Stimulated activated CD4-positive, alpha-beta T cell treated with anti-CD3 and anti-CD28 coated beads, TNF-alpha, amount 100 ng/mL, for 24 hours (primary cell): Measurements from ENCODE around the gene ANKRD11.
"Not testable (repeated sequence)": the region's sequence is repeated elsewhere in the genome, so short reads cannot be mapped to it uniquely, and the experiment has no call there.

ENCODE experiments used
- DNase-seq, 3 experiments: peaks; one replicate each; pipeline ENCODE4 v3.0.0-alpha.2; 2020; ENCODE audit warnings: low read depth in 3 of 3

ANKRD11 gene

GRCh38 chr16:89349947-89350633, 140.3 kb downstream of the ANKRD11 start:
- DNase-seq: no peak

- no peak for DNase-seq
These were observed 142.6 kb downstream of the ANKRD11 start for GRCh38 chr16:89347807-89348206.

GRCh38 chr16:89346869-89347268, 143.5 kb downstream of the ANKRD11 start:
- no peak for DNase-seq

GRCh38 chr16:89345642-89346150, 144.7 kb downstream of the ANKRD11 start:
- no peak for DNase-seq

- no peak for DNase-seq
These were observed 145.3 kb downstream of the ANKRD11 start for GRCh38 chr16:89344846-89345611.

- DNase-seq: no peak
These were observed 145.9 kb downstream of the ANKRD11 start for GRCh38 chr16:89344458-89344834.

- no peak for DNase-seq
These were observed 146.6 kb downstream of the ANKRD11 start for GRCh38 chr16:89343501-89344457.

- no peak for DNase-seq
These were observed 148.4 kb downstream of the ANKRD11 start for GRCh38 chr16:89341697-89342694.

- DNase-seq: no peak
These were observed 149.1 kb downstream of the ANKRD11 start for GRCh38 chr16:89341279-89341678.

GRCh38 chr16:89338863-89339262, 151.5 kb downstream of the ANKRD11 start:
- no peak for DNase-seq

- no peak for DNase-seq
These were observed 152.4 kb downstream of the ANKRD11 start for GRCh38 chr16:89337965-89338364.

GRCh38 chr16:89335803-89336485, 154.4 kb downstream of the ANKRD11 start:
- DNase-seq: no peak

GRCh38 chr16:89334988-89335802, 155.2 kb downstream of the ANKRD11 start:
- no peak for DNase-seq

- DNase-seq: no peak
These were observed 155.9 kb downstream of the ANKRD11 start for GRCh38 chr16:89334461-89334860.

- no peak for DNase-seq
These were observed 156.3 kb downstream of the ANKRD11 start for GRCh38 chr16:89334050-89334449.

- not testable (repeated sequence) for DNase-seq
These were observed 156.9 kb downstream of the ANKRD11 start for GRCh38 chr16:89333401-89334001.

- DNase-seq: no peak
These were observed 157.5 kb downstream of the ANKRD11 start for GRCh38 chr16:89332902-89333245.

- no peak for DNase-seq
These were observed 158.0 kb downstream of the ANKRD11 start for GRCh38 chr16:89332243-89332901.
